Measurements from ENCODE around the gene CA12.
A peak's percentile ranks its signal among the peaks of the same experiment; 100 is the strongest.

Gene CA12

GRCh38 chr15:63401714-63402497, 20.3 kb upstream of the CA12 start:
- DNase-seq, result no peak

GRCh38 chr15:63401078-63401477, 19.4 kb upstream of the CA12 start:
- DNase-seq, result no peak

- no peak for DNase-seq
Observed at GRCh38 chr15:63398456-63398855, 16.8 kb upstream of the CA12 start.

- DNase-seq, result no peak
Observed at GRCh38 chr15:63396152-63396928, 14.7 kb upstream of the CA12 start.

GRCh38 chr15:63395730-63396151, 14.1 kb upstream of the CA12 start:
- no peak for DNase-seq

GRCh38 chr15:63392361-63393009, 10.8 kb upstream of the CA12 start:
- DNase-seq, result peak; percentile 15

GRCh38 chr15:63391669-63392360, 10.2 kb upstream of the CA12 start:
- DNase-seq, result no peak

GRCh38 chr15:63390689-63391088, 9.0 kb upstream of the CA12 start:
- DNase-seq, result no peak

- peak; percentile 55 for DNase-seq
Observed at GRCh38 chr15:63389902-63390670, 8.4 kb upstream of the CA12 start.

- DNase-seq, result no peak
Observed at GRCh38 chr15:63388511-63388910, 6.9 kb upstream of the CA12 start.

GRCh38 chr15:63387748-63388493, 6.3 kb upstream of the CA12 start:
- DNase-seq, result no peak

- DNase-seq, result no peak
Observed at GRCh38 chr15:63385911-63386531, 4.4 kb upstream of the CA12 start.

GRCh38 chr15:63384906-63385305, 3.3 kb upstream of the CA12 start:
- DNase-seq, result no peak

- DNase-seq, result no peak
Observed at GRCh38 chr15:63382966-63383710, 1.5 kb upstream of the CA12 start.

- no peak for DNase-seq
Observed at GRCh38 chr15:63380808-63381282, 801 bp downstream of the CA12 start.

GRCh38 chr15:63380151-63380807, 1.4 kb downstream of the CA12 start:
- DNase-seq, result no peak

- DNase-seq, result no peak
Observed at GRCh38 chr15:63379492-63380150, 2.0 kb downstream of the CA12 start.

- no peak for DNase-seq
Observed at GRCh38 chr15:63378946-63379345, 2.7 kb downstream of the CA12 start.
